H1 (cell line): Measurements from ENCODE around the gene KCNB1. TPM values are rescaled to one million over a fixed set of nuclear protein-coding genes. Genes with fewer than 3 reads are reported as not detected.

ENCODE experiments used
- CTCF ChIA-PET: fragments of 300-600 bp; sonication (Branson Sonifier 250); formaldehyde crosslinking; loops from one replicate; lab custom pipeline; 2021; ENCODE audit not compliant: partially characterized antibody; lab: Charles Lee
- POLR2A ChIA-PET: fragments of 300-600 bp; sonication (Branson Sonifier 250); formaldehyde crosslinking; loops from one replicate; lab custom pipeline; 2021; ENCODE audit warnings: inconsistent platforms; ENCODE audit not compliant: partially characterized antibody; lab: Charles Lee
- DNase-seq, 2 experiments: peaks; one replicate each; pipeline versions ENCODE4 v3.0.0 to v3.0.0-alpha.2; 2010 to 2022; ENCODE audit warnings: low spot score in 2 of 2, low read depth in 1 of 2, mixed read lengths in 1 of 2
- FAIRE-seq: peaks from 2 replicates; lab custom pipeline; 2011; peaks lifted over from hg19 to GRCh38; lab: Jason Lieb, UNC
- H2AFZ ChIP-seq: 2 replicates; pipeline ENCODE4 v1.8.1; 2012; ENCODE audit warnings: low read length, inconsistent platforms
- H2AK5ac ChIP-seq: 2 replicates; pipeline ENCODE4 v1.6.1; 2013; ENCODE audit warnings: low read depth, low read length
- H2BK120ac ChIP-seq: replicated peaks from 2 replicates; pipeline ENCODE3; 2013; ENCODE audit warnings: low read depth, low read length, inconsistent platforms
- H2BK12ac ChIP-seq: 2 replicates; pipeline ENCODE4 v1.6.1; 2013; ENCODE audit warnings: low read depth, low read length
- H2BK15ac ChIP-seq: 2 replicates; pipeline ENCODE4 v1.6.1; 2013; ENCODE audit warnings: low read length
- H2BK20ac ChIP-seq: 2 replicates; pipeline ENCODE4 v1.6.1; 2013; ENCODE audit warnings: low read length
- H2BK5ac ChIP-seq: 2 replicates; pipeline ENCODE4 v1.6.1; 2013; ENCODE audit warnings: low read depth, low read length
- H3K14ac ChIP-seq: 2 replicates; pipeline ENCODE4 v1.6.1; 2013; ENCODE audit warnings: inconsistent platforms; ENCODE audit not compliant: insufficient read length
- H3K18ac ChIP-seq: 2 replicates; pipeline ENCODE4 v1.6.1; 2013; ENCODE audit warnings: low read length; ENCODE audit errors: extremely low read depth
- H3K23ac ChIP-seq: 2 replicates; pipeline ENCODE4 v1.6.1; 2013; ENCODE audit warnings: inconsistent platforms; ENCODE audit not compliant: insufficient read length
- H3K23me2 ChIP-seq: 2 replicates; pipeline ENCODE4 v1.6.1; 2013; ENCODE audit warnings: low read depth, low read length
- H3K27ac ChIP-seq: 2 replicates; pipeline ENCODE4 v1.6.1; 2011; ENCODE audit warnings: low read depth, low read length, inconsistent platforms
- H3K27me3 ChIP-seq, 4 experiments: replicated peaks in 1 of 4; 1 replicate in 1 of 4; 2 replicates in 3 of 4; pipeline versions ENCODE4 v1.6.1 to v1.8.1; 2011 to 2013; ENCODE audit warnings: low read length in 3 of 4, mild to moderate bottlenecking in 3 of 4, inconsistent platforms in 2 of 4, mixed read lengths in 2 of 4, moderate library complexity in 1 of 4; ENCODE audit not compliant: control insufficient read depth in 3 of 4, insufficient read depth in 3 of 4; ENCODE audit errors: extremely low read depth in 1 of 4
- H3K36me3 ChIP-seq, 4 experiments: 2 replicates each; pipeline versions ENCODE4 v1.6.1 to v1.8.1; 2011 to 2013; ENCODE audit warnings: mild to moderate bottlenecking in 4 of 4, low read length in 3 of 4, moderate library complexity in 2 of 4, control low read depth in 1 of 4, inconsistent platforms in 1 of 4; ENCODE audit not compliant: insufficient read depth in 4 of 4, control insufficient read depth in 2 of 4
- H3K4ac ChIP-seq: replicated peaks from 2 replicates; pipeline ENCODE3; 2013; ENCODE audit warnings: low read length, low read depth, mixed read lengths, inconsistent platforms; ENCODE audit not compliant: insufficient read length
- H3K4me1 ChIP-seq, 4 experiments: replicated peaks in 1 of 4; 1 replicate in 1 of 4; 2 replicates in 3 of 4; pipeline versions ENCODE4 v1.6.1 to v1.8.1; 2011 to 2013; ENCODE audit warnings: low read length in 3 of 4, inconsistent platforms in 2 of 4, mixed read lengths in 1 of 4; ENCODE audit not compliant: insufficient read depth in 4 of 4, control insufficient read depth in 3 of 4
- H3K4me2 ChIP-seq, 2 experiments: 2 replicates each; pipeline versions ENCODE4 v1.6.1 to v1.8.1; 2011 to 2013; ENCODE audit warnings: low read depth in 2 of 2, low read length in 2 of 2, control low read depth in 1 of 2, inconsistent platforms in 1 of 2, mild to moderate bottlenecking in 1 of 2; ENCODE audit not compliant: insufficient read depth in 1 of 2
- H3K4me3 ChIP-seq, 4 experiments: fragments of 200-600, 300-600 bp in 1 of 4; sonication (generic), shearing (Covaris generic), sonication (Bioruptor Twin) in 1 of 4; 2 replicates each; pipeline versions ENCODE4 v1.5.1 to v1.8.1; 2011 to 2016; ENCODE audit warnings: low read length in 4 of 4, low read depth in 3 of 4, control low read depth in 2 of 4, inconsistent platforms in 2 of 4, mild to moderate bottlenecking in 2 of 4, mixed read lengths in 1 of 4, moderate library complexity in 1 of 4; ENCODE audit not compliant: insufficient read depth in 2 of 4; ENCODE audit errors: extremely low read depth in 1 of 4
- H3K56ac ChIP-seq: replicated peaks from 2 replicates; pipeline ENCODE3; 2013; ENCODE audit warnings: low read depth, mild to moderate bottlenecking, mixed read lengths, low read length, inconsistent platforms; ENCODE audit not compliant: insufficient read length
- H3K79me1 ChIP-seq: 2 replicates; pipeline ENCODE4 v1.6.1; 2013; ENCODE audit warnings: low read depth, low read length, control low read depth
- H3K79me2 ChIP-seq, 2 experiments: 2 replicates each; pipeline versions ENCODE4 v1.6.1 to v1.8.1; 2012 to 2013; ENCODE audit warnings: low read length in 2 of 2, mild to moderate bottlenecking in 2 of 2, inconsistent platforms in 1 of 2; ENCODE audit not compliant: insufficient read depth in 2 of 2, control insufficient read depth in 1 of 2
- H3K9ac ChIP-seq, 4 experiments: replicated peaks in 1 of 4; 1 replicate in 1 of 4; 2 replicates in 3 of 4; pipeline versions ENCODE4 v1.6.1 to v1.8.1; 2011 to 2013; ENCODE audit warnings: low read depth in 3 of 4, low read length in 3 of 4, control low read depth in 2 of 4, mild to moderate bottlenecking in 2 of 4, moderate library complexity in 2 of 4, inconsistent platforms in 1 of 4; ENCODE audit errors: extremely low read depth in 1 of 4
- H3K9me3 ChIP-seq, 2 experiments: 2 replicates each; pipeline versions ENCODE4 v1.6.1 to v1.8.1; 2012 to 2013; ENCODE audit warnings: mild to moderate bottlenecking in 2 of 2, moderate library complexity in 2 of 2, control low read depth in 1 of 2, inconsistent platforms in 1 of 2, low read depth in 1 of 2, low read length in 1 of 2, mixed read lengths in 1 of 2; ENCODE audit not compliant: insufficient read depth in 2 of 2
- H4K20me1 ChIP-seq, 2 experiments: replicated peaks in 1 of 2; 2 replicates each; pipeline versions ENCODE3 to v1.8.1; 2011 to 2013; ENCODE audit warnings: inconsistent platforms in 2 of 2, low read length in 2 of 2, mild to moderate bottlenecking in 1 of 2; ENCODE audit not compliant: insufficient read depth in 2 of 2, control insufficient read depth in 1 of 2
- H4K5ac ChIP-seq: 2 replicates; pipeline ENCODE4 v1.6.1; 2013; ENCODE audit warnings: low read length, low read depth, mixed read lengths, inconsistent platforms; ENCODE audit not compliant: insufficient read length
- H4K8ac ChIP-seq: 2 replicates; pipeline ENCODE4 v1.8.0; 2013; ENCODE audit warnings: mild to moderate bottlenecking, moderate library complexity, low read length, inconsistent platforms; ENCODE audit not compliant: insufficient read depth; ENCODE audit errors: extremely low read depth
- H4K91ac ChIP-seq: replicated peaks from 2 replicates; pipeline ENCODE3; 2013; ENCODE audit warnings: low read length, mixed read lengths, inconsistent platforms; ENCODE audit not compliant: insufficient read length
- BACH1 ChIP-seq: IDR thresholded peaks from 2 replicates; pipeline ENCODE4 v1.6.1; 2012; ENCODE audit warnings: low read length, improper control_type of control experiment
- CHD2 ChIP-seq: IDR thresholded peaks from 2 replicates; pipeline ENCODE4 v1.6.1; 2012; ENCODE audit warnings: low read length, improper control_type of control experiment
- FOSL1 ChIP-seq: IDR thresholded peaks from 2 replicates; pipeline ENCODE4 v1.6.1; 2011; ENCODE audit warnings: mild to moderate bottlenecking, low read depth, low read length, moderate library complexity; ENCODE audit not compliant: insufficient read depth
- GABPA ChIP-seq: IDR thresholded peaks from 2 replicates; pipeline ENCODE4 v1.6.1; 2011; ENCODE audit warnings: mild to moderate bottlenecking, low read length, moderate library complexity, borderline replicate concordance; ENCODE audit not compliant: insufficient read depth
- GTF2F1 ChIP-seq: IDR thresholded peaks from 2 replicates; pipeline ENCODE4 v1.6.1; 2012; ENCODE audit warnings: low read depth, low read length, improper control_type of control experiment, borderline replicate concordance
- JUN ChIP-seq: IDR thresholded peaks from 2 replicates; pipeline ENCODE4 v1.6.1; 2011; ENCODE audit warnings: low read depth, mild to moderate bottlenecking, improper control_type of control experiment, low read length
- NRF1 ChIP-seq: IDR thresholded peaks from 2 replicates; pipeline ENCODE4 v1.6.1; 2011; ENCODE audit warnings: mild to moderate bottlenecking, low read depth, low read length, improper control_type of control experiment
- PHF8 ChIP-seq: fragments of 200-600 bp; sonication (generic); conservative IDR thresholded peaks from 2 replicates; pipeline ENCODE4 v1.7.1; 2012; ENCODE audit warnings: low read depth, mild to moderate bottlenecking, inconsistent platforms, low read length, moderate library complexity
- POLR2A ChIP-seq, 2 experiments: IDR thresholded peaks; 1 replicate in 1 of 2; 2 replicates in 1 of 2; pipeline ENCODE4 v1.6.1; 2011; ENCODE audit warnings: low read depth in 2 of 2, low read length in 2 of 2, mild to moderate bottlenecking in 2 of 2; ENCODE audit errors: control extremely low read depth in 1 of 2
- TBP ChIP-seq: IDR thresholded peaks from 2 replicates; pipeline ENCODE4 v1.6.1; 2011; ENCODE audit warnings: low read depth, low read length, improper control_type of control experiment
- USF2 ChIP-seq: IDR thresholded peaks from 2 replicates; pipeline ENCODE4 v1.6.1; 2011; ENCODE audit warnings: low read length, improper control_type of control experiment
- WGBS, 2 experiments: shearing (Covaris generic) in 1 of 2; methylation state at CpG; one replicate each; pipeline versions ENCODE4 v1.1.6 to v1.1.7; 2013 to 2015; ENCODE audit warnings: low lambda C conversion rate in 2 of 2, mixed read lengths in 2 of 2, inconsistent platforms in 1 of 2, low coverage in 1 of 2, missing lambda C conversion rate in 1 of 2; ENCODE audit not compliant: insufficient replicate concordance in 2 of 2, insufficient coverage in 1 of 2, insufficient read length in 1 of 2; ENCODE audit errors: extremely low coverage in 1 of 2, missing lambda C conversion rate in 1 of 2; 5-methylcytosine and 5-hydroxymethylcytosine counted together
- polyA plus RNA-seq, 7 experiments: library from polyadenylated mRNA; depleted of rRNA in 3 of 7; stranded (reverse) in 5 of 7; unstranded in 2 of 7; fragments of >200 nt in 5 of 7; fragments of 200-250 nt in 2 of 7; gene quantifications; 1 replicate in 5 of 7; 2 replicates in 1 of 7; 4 replicates in 1 of 7; pipeline versions ENCODE4 v1.2.1 to v1.2.3, GENCODE V29; 2011 to 2013; ENCODE audit warnings: missing spikeins in 2 of 7, mixed read lengths in 2 of 7
- total RNA-seq: library from RNA; stranded (reverse); fragmentation: NEBNext Ultra II Directional; extraction: Animal tissue kit (Norgen Biotek cat#: 25700); gene quantifications from 2 replicates; pipeline ENCODE4 v1.2.1, GENCODE V29; 2021
- TF ChIP-seq, protein P1 (sequence below): IDR thresholded peaks from 2 replicates; pipeline ENCODE4 v1.6.1; 2012; ENCODE audit warnings: low read length, inconsistent platforms

Gene KCNB1
- total and polyA plus RNA-seq, 2 of the 8 experiments (the other 6 are each of a cell fraction or from before 2014, with no cell fraction given), result 0.58 to 0.67 TPM

GRCh38 chr20:49412254-49412653, 70.2 kb downstream of the KCNB1 start:
- Histone ChIP-seq H3K4me3 (no peak overlapping the region), H2AK5ac (no peak overlapping the region), H3K18ac (no peak overlapping the region), H3K4me2 (no peak overlapping the region), H3K4me1 (no peaks in the 10 kb centered on the region), H3K14ac (no peak overlapping the region), H3K27me3 (no peaks in the 10 kb centered on the region), H4K20me1 (no peaks in the 10 kb centered on the region), H3K27ac (no peak overlapping the region), H3K79me2 (no peaks in the 10 kb centered on the region), H4K5ac (no peak overlapping the region), H3K23ac (no peak overlapping the region), H4K91ac (no peak overlapping the region), H2BK20ac (no peak overlapping the region), H3K9ac (no peak overlapping the region), H2BK120ac (no peak overlapping the region), H4K8ac (no peak overlapping the region), H3K79me1 (no peaks in the 10 kb centered on the region), H3K56ac (no peak overlapping the region), H2BK15ac (no peak overlapping the region), H2BK5ac (no peak overlapping the region), H3K36me3 (no peaks in the 10 kb centered on the region), H3K9me3 (no peaks in the 10 kb centered on the region), H2BK12ac (no peak overlapping the region), H2AFZ (no peak overlapping the region), H3K4ac (no peak overlapping the region), H3K23me2 (no peaks in the 10 kb centered on the region)
- CTCF ChIA-PET, result interaction anchor here (1.2 to 1.7 kb wide), 2 partner anchors 19 to 28 kb away, joined by 3 to 14 read pairs; no protein-coding TSS in a partner anchor
- WGBS, 2 experiments, result 93% methylated on average over 4 of the region's 4 CpGs; no CpG with 5 or more reads in 1 of the 2 experiments
- FAIRE-seq (no peak), DNase-seq (no peak)
- POLR2A ChIA-PET, result no interaction called here
- no peak for TF ChIP-seq JUN
- no peak for TF ChIP-seq PHF8
- no peak for TF ChIP-seq GABPA
- no peak for TF ChIP-seq TBP
- TF ChIP-seq FOSL1, result no peak
- TF ChIP-seq, protein P1, sequence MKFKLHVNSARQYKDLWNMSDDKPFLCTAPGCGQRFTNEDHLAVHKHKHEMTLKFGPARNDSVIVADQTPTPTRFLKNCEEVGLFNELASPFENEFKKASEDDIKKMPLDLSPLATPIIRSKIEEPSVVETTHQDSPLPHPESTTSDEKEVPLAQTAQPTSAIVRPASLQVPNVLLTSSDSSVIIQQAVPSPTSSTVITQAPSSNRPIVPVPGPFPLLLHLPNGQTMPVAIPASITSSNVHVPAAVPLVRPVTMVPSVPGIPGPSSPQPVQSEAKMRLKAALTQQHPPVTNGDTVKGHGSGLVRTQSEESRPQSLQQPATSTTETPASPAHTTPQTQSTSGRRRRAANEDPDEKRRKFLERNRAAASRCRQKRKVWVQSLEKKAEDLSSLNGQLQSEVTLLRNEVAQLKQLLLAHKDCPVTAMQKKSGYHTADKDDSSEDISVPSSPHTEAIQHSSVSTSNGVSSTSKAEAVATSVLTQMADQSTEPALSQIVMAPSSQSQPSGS, result no peak
- TF ChIP-seq BACH1, result no peak
- no peak for TF ChIP-seq POLR2A (IDR thresholded peaks at IDR 0.05; ENCODE audit: control extremely low read depth in 1 of 2, low read depth in 2 of 2, low read length in 2 of 2)
- no peak for TF ChIP-seq GTF2F1
- no peak for TF ChIP-seq USF2
- no peak for TF ChIP-seq CHD2
- TF ChIP-seq NRF1, result no peak
